NCI-H187 treated with DMSO at 0.1 percent for 48 hours (cell line): ENCODE results near the gene LTV1.

ENCODE experiments used
- DNase-seq: peaks from one replicate; lab custom pipeline; 2025; lab: John Stamatoyannopoulos, UW

LTV1 gene

GRCh38 chr6:143894655-143895054 lies 51.5 kb downstream of the LTV1 start:
- no peak for DNase-seq

- no peak for DNase-seq
Observed at GRCh38 chr6:143896126-143896860, 53.2 kb downstream of the LTV1 start.

- no peak for DNase-seq
Observed at GRCh38 chr6:143900358-143900757, 57.2 kb downstream of the LTV1 start.

GRCh38 chr6:143901885-143902750 lies 59.0 kb downstream of the LTV1 start:
- DNase-seq, result no peak

GRCh38 chr6:143902827-143903226 lies 59.7 kb downstream of the LTV1 start:
- DNase-seq, result no peak

GRCh38 chr6:143911028-143911427 lies 67.9 kb downstream of the LTV1 start:
- DNase-seq, result no peak

- DNase-seq, result no peak
Observed at GRCh38 chr6:143912671-143913070, 69.5 kb downstream of the LTV1 start.
